C4-2B (cell line): ENCODE measurements around the gene DHRS1.

Source experiments
- CTCF ChIP-seq: fragments of 450-650 bp; conservative IDR thresholded peaks from 2 replicates; pipeline ENCODE4 v1.5.1; 2017; ENCODE audit warnings: mild to moderate bottlenecking
- ZFX ChIP-seq: fragments of 450-650 bp; IDR thresholded peaks from 2 replicates; pipeline ENCODE4 v1.6.1; 2017

- TF ChIP-seq CTCF (no peak), ZFX (no peak)
These were observed 29.6 kb upstream of the DHRS1 start for GRCh38 chr14:24329073-24329663.
